ENCODE results near the gene SMIM35.

GRCh38 chr11:118005224-118006152, 81.3 kb downstream of the SMIM35 start:
- TF ChIP-seq CTCF (IDR thresholded peaks at IDR 0.05; ENCODE audit: low read depth, low read length, poor library complexity, severe bottlenecking): peak; percentile 54
- TF ChIP-seq EZH2phosphoT487 (IDR thresholded peaks at IDR 0.05; ENCODE audit: borderline replicate concordance, low read length): no peak

Measured in DOHH2 (cell line).